ENCODE data around the gene CAP2.

- TF ChIP-seq POLR2AphosphoS5 (IDR thresholded peaks at IDR 0.05; ENCODE audit: borderline replicate concordance, low read depth, low read length): no peak
- TF ChIP-seq EZH2 (IDR thresholded peaks at IDR 0.05): no peak
Observed at GRCh38 chr6:17475606-17476244, 82.3 kb downstream of the CAP2 start.

Measured in SK-N-MC (cell line).